ENCODE measurements around the gene SLC9A9.
A peak's percentile ranks its signal among the peaks of the same experiment; 100 is the strongest.

SLC9A9 gene

DNA sequence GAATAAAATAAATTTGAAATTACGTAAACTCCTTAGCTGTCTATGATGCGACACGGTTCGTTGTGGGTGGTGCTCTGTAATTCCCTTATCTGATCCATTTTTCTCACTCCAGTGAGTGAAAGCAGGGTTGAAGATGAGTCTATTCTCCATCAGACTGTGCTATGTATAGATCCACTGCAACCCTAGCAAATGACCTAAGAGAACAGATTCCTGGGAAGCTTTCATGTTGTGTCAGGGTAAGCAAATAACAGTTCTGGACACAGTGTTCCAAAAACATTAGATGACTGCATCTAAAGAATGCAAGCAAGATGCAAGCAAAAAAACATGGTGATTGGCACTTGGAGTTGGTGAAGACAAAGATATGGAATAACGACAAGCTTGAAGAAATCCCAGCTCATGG lies 239.3 kb downstream of the SLC9A9 start:
- no peak overlapping the region for H3K4me3 ChIP-seq (ENCODE audit: low read depth, low read length)
- no peak for DNase-seq (ENCODE audit: low read depth)
- TF ChIP-seq POLR2A (IDR thresholded peaks at IDR 0.05; ENCODE audit: extremely low read depth, insufficient read length): no peak
- TF ChIP-seq, protein P1, sequence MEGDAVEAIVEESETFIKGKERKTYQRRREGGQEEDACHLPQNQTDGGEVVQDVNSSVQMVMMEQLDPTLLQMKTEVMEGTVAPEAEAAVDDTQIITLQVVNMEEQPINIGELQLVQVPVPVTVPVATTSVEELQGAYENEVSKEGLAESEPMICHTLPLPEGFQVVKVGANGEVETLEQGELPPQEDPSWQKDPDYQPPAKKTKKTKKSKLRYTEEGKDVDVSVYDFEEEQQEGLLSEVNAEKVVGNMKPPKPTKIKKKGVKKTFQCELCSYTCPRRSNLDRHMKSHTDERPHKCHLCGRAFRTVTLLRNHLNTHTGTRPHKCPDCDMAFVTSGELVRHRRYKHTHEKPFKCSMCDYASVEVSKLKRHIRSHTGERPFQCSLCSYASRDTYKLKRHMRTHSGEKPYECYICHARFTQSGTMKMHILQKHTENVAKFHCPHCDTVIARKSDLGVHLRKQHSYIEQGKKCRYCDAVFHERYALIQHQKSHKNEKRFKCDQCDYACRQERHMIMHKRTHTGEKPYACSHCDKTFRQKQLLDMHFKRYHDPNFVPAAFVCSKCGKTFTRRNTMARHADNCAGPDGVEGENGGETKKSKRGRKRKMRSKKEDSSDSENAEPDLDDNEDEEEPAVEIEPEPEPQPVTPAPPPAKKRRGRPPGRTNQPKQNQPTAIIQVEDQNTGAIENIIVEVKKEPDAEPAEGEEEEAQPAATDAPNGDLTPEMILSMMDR (IDR thresholded peaks at IDR 0.05; ENCODE audit: low read depth, low read length): no peak
- TF ChIP-seq, protein P2, sequence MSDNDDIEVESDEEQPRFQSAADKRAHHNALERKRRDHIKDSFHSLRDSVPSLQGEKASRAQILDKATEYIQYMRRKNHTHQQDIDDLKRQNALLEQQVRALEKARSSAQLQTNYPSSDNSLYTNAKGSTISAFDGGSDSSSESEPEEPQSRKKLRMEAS (IDR thresholded peaks at IDR 0.05; ENCODE audit: low read depth, low read length): no peak
- TF ChIP-seq MYC (IDR thresholded peaks at IDR 0.05; ENCODE audit: low read depth, low read length): no peak

DNA sequence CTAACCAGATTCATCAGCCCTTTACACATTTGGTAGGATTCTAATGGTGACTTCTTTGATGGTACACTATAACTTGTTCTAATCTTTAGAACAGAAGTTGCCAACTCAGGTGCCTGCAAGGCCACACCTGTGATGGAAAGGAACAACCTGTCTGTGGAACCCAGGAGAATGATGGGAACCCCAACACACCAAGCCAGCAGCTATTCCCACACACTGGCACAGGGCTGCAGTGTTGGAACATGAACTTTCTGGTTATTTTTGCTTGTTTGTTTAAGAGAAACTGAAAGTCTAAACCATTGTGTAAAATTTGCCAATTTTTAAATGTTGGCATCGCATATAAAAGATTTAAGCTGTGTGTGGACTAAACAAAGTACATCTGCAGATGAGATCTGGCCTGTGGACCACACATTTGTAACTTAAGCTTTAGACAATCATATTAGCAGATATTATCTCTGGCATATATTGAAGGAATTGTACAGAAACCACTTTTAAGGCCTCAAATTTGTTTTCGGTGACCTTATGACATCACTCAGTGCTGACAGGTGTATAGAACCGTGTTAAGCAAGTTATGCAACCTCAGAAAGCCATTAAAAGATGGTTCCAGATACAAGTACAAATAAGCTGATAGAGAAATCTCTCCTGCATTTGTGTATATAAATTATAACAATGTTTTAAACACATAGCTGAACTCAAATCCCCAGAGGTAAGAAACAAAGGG lies 242.9 kb downstream of the SLC9A9 start:
- TF ChIP-seq, protein P2 (IDR thresholded peaks at IDR 0.05; ENCODE audit: low read depth, low read length): no peak
- no peak for TF ChIP-seq MYC (IDR thresholded peaks at IDR 0.05; ENCODE audit: low read depth, low read length)
- no peak for DNase-seq (ENCODE audit: low read depth)
- no peak overlapping the region for H3K4me3 ChIP-seq (ENCODE audit: low read depth, low read length)

DNA sequence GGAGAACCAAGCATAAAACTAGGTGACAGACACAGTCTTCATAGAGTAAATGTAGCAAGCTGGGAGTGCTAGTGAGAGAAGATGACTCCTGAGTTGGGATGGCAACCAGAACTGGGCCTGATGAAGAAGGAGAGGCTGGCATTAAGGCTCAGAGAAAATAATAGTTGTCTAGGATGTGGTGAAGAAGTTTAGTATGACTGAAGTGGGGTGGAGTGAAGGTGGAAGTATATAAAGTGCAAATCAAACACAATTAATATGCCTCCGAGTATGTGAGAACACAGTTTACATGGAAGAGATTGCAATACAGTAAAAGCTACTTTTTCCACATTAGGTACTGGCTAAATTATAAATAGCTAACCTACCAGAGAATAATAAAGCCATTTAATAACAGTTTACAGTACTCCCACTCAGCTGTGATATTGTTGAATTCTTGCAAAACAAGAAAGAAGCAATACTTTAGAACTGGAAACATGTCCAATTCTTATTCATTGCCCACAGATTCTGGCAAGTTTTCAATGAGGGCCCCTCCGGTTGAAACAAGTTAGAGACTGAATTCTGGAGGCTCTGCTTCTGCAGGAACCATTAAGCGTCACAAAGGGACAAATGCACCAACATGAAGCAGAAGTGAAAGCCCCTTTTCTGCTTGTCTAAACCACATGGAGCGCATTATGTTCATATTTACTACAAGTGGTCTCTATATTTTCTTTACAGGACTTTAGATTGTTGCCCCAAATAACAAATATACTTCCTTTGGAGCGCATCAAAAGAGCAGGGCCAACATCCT lies 243.7 kb downstream of the SLC9A9 start:
- H3K4me3 ChIP-seq (ENCODE audit: low read depth, low read length): no peak overlapping the region
- TF ChIP-seq, protein P2 (IDR thresholded peaks at IDR 0.05; ENCODE audit: low read depth, low read length): no peak

DNA sequence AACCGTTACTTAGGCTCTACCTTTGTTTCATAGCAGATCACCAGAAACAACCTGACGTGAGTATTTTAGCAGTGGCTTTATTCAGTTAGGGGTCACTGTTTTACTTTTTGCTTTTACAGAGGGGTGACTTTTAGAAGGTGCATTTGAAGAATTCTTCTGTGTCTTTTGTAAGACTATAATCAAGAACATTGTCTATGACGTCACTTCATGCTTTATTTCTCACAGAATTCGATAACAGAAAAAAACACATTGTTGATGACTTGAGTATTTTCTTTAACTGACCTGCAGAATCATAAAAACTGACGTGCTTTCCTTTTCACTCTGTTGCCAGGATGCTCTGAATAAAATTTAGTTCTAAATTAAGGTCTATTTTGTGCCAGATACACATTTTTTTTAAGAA lies 244.5 kb downstream of the SLC9A9 start:
- no peak overlapping the region for H3K4me3 ChIP-seq (ENCODE audit: low read depth, low read length)
- DNase-seq (ENCODE audit: low read depth): no peak
- TF ChIP-seq, protein P1 (IDR thresholded peaks at IDR 0.05; ENCODE audit: low read depth, low read length): no peak
- TF ChIP-seq, protein P2 (IDR thresholded peaks at IDR 0.05; ENCODE audit: low read depth, low read length): no peak
- TF ChIP-seq MYC (IDR thresholded peaks at IDR 0.05; ENCODE audit: low read depth, low read length): no peak
- no peak for TF ChIP-seq POLR2A (IDR thresholded peaks at IDR 0.05; ENCODE audit: extremely low read depth, insufficient read length)

More for the DNA sequence above, 243.7 kb downstream of the SLC9A9 start:
- DNase-seq (ENCODE audit: low read depth): no peak

DNA sequence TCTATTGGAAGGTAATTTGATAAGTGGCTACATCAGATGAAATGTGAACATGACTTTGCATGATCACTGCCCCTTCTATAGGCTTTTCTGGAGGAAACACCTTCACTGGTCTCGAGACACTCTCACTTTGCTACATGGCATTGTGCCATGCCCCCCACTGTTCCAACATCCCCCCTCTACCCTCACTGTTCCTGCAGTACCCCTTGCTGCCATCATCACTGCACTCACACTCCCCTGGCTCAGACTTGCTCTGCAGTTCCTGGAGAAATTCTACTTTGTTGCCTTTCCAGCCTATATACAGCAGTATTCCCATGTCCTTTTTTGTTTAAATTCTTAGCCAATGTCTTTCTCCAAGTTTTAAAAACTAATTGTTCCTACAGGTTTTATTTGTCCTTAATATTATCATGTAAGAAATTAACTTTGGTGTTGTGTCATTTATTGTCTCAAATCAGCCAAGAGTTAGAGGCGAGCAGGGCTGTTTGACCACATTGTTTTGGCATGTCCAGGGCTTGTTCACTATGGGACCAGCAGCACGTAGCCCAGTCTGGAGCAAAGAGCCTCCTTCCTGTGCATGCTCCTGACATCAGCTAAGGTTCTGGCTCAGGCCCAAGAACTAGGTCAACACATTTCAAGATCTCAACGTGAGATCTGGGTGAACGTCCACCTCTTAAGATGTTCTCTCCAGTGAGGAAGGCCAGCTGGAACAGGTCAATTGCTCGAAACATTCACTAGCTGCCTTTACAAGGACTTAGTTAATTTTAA lies 246.4 kb downstream of the SLC9A9 start:
- DNase-seq (ENCODE audit: low read depth): no peak
- no peak overlapping the region for H3K4me3 ChIP-seq (ENCODE audit: low read depth, low read length)
- TF ChIP-seq, protein P2 (IDR thresholded peaks at IDR 0.05; ENCODE audit: low read depth, low read length): no peak
- TF ChIP-seq, protein P1 (IDR thresholded peaks at IDR 0.05; ENCODE audit: low read depth, low read length): no peak

DNA sequence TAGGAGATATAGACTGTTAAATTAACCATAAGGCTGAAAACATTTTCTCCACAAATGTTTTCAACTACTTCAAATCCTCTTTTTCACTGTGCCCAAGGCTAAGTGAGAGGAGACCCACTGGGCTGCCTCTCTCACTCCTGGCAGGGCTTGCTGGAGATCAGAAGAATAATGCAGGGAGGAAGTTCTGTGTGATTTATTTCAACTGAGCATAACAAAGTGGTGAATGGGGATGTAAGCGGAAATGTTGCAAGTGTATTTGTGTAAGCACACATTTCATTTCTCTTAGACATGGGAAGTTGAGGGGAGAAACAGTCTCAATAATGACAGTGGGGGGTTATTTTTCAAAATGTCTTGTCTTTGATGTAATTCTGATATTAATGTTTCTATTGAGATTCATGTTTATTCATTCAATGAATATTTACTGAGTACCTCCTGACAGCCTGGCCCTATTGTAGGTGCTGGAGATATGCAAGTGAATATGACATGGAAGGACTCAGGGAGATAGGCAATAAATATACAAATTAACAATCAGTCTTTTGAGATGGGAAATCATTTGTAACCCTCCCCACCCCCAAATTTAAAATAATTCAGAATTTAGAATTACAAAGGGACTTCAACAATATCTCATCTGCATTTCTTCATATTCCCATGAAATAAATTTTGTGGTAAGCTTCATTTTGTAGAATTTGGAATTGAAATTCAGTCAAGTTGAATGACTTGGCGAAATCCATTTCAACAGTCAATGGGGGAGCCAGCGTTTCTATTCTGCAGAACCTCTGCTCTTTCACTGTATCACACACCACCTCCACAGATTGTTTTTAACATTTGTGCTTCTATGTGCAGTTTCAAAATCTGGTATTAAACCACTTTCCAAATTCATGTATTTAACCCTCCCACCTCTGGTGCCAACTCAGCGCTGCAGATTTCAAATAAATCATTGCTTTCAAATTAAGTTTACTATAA lies 247.2 kb downstream of the SLC9A9 start:
- peak; percentile 52 for DNase-seq (ENCODE audit: low read depth)
- no peak overlapping the region for H3K4me3 ChIP-seq (ENCODE audit: low read depth, low read length)
- no peak for TF ChIP-seq POLR2A (IDR thresholded peaks at IDR 0.05; ENCODE audit: extremely low read depth, insufficient read length)
- no peak for TF ChIP-seq MYC (IDR thresholded peaks at IDR 0.05; ENCODE audit: low read depth, low read length)
- TF ChIP-seq, protein P2 (IDR thresholded peaks at IDR 0.05; ENCODE audit: low read depth, low read length): no peak
- TF ChIP-seq, protein P1 (IDR thresholded peaks at IDR 0.05; ENCODE audit: low read depth, low read length): no peak

All from NB4 (cell line).